GM18502 (cell line): Measurements from ENCODE around the gene BUD23.

Source experiments
- ATAC-seq: cut with Tn5 transposase; IDR thresholded peaks from one replicate; pipeline ENCODE4 v1.9.1; 2021; ENCODE audit warnings: mild to moderate bottlenecking; ENCODE audit not compliant: unreplicated experiment, poor library complexity

Gene BUD23

DNA sequence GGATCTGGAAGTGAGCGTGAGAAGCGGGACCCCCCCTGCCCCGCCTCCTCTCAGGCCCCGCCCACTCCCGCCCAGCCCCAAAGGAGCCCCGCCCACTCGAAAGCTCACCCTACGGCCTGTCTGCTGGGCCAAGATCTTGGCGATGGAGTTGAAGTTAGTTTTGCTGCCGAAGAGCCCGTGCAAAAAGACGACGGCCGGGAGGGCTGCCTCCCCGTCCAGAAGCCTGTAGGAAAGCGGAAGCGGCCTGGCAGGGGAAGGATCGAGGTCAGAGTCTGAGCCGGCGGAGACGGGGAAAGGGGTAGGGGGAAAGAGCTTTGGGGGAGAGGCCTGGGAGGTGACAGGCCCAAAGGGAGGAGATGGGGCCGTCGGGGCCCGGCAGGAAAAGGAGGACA, 54.8 kb downstream of the BUD23 start:
- ATAC-seq: peak; percentile 9

DNA sequence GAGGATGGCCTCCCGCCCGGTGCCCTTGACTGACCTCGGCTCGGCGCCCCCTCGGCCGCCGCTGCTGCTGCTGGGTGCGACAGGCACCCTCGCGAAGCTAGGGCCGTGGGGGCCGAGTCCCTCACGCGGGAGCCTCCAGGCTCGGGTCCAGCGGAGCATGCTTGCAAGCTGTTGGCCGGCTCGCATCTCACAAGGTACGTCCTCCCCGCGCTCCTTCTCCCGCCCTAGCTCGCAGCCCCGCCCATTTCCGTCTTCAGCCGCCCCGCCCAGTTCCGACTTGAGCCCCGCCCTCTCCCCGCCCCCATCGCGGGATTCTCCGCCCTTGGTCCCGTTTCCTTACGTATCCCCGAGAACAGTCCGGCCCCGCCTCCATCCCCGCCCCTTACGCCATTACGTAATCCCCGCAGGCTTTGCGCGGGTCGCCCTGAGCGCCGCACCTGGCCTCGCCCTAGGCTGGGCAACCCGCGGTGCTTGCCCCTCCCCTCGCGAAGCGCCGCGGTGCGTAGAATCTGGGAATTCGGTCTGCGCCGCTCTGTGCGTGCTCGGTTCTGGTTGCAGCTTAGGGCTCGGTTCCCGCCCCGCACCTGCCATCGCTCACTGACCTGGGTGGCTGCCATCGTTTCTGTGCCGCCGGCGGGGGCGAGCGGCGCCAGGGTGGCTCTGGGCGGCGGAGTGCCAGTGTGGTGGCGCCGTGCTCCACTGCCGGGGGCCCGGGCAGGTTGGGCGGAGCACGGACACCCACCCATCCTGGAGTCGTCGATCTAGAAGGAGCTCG, 55.4 kb downstream of the BUD23 start, which contains the start of gene ABHD11:
TSS of gene ABHD11 (minus strand) at position 191 of the 775 bp plus-strand sequence. CDS start at position 159, 32 bp downstream.
- peak; percentile 89 for ATAC-seq

DNA sequence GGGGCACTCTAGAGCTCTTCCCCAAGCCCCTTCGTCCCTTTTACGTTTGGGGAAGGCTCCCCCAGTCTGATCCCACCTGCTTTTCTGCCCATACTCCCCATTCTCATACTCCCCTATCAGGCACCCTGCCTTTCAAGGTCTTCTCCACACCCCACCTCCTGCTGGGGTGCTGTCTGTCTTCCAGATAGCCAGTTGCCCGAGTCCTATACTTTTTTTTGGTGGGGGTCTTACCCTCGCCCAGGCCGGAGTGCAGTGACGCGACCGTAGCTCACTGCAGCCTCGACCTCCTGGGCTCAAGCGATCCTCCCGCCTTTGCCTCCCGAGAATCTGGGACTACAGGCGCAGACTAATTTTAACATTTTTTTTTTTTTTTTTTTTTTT, 56.0 kb downstream of the BUD23 start:
- ATAC-seq: peak; percentile 7

DNA sequence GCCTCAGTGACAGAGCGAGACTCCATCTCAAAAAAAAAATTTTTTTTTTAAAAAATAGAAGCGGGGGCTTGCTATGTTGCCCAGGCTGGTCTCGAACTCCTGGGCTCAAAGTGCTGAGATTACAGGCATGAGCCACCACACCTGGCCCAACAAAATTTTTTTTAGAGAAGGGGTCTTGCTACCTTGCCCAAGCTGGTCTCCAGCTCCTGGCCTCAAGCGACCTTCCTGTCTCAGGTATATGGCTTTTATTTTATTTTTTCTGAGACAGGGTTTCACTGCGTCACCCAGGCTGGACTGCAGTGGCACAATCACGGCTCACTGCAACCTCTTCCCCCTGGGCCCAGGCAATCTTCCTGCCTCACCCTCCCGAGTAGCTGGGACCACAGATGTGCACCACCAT, 56.8 kb downstream of the BUD23 start:
- no peak for ATAC-seq

DNA sequence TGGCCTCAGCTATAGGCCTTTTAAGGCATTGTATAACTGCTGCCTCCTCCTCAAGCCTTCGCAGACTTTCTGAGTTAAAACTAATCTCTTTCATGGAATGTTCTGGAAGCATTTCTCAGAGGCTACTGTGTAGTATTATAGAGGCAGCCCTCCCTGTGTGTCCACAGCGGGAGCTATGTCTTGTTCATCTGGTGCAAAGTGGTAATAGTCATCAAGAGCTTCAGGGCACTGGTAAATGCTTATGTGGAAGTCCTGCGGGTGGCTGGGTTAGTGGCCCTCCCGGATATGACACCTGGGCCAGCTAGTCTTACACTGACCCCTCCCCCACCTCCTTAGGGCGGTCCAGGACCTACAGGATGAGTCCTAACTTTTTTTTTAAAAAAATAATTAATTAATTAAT, 57.4 kb downstream of the BUD23 start:
- no peak for ATAC-seq

DNA sequence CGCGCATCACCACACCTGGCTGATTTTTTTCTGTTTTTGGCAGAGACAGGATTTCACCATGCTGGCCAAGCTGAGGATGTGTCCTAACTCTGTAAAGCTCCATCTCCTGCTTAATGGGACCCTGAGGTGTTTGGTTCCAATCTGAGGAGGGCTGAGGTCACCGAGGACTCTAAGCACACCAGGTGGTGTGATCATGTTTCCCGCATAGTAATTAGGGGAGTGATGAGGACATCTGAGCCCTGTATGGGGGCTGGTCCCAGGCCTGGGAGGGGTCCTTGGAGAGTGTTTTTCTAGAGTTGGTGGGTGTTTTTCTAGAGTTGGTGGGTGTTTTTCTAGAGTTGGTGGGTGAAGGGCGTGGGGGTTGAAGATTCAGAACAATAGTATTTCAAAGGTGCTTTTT, 58.2 kb downstream of the BUD23 start:
- no peak for ATAC-seq

DNA sequence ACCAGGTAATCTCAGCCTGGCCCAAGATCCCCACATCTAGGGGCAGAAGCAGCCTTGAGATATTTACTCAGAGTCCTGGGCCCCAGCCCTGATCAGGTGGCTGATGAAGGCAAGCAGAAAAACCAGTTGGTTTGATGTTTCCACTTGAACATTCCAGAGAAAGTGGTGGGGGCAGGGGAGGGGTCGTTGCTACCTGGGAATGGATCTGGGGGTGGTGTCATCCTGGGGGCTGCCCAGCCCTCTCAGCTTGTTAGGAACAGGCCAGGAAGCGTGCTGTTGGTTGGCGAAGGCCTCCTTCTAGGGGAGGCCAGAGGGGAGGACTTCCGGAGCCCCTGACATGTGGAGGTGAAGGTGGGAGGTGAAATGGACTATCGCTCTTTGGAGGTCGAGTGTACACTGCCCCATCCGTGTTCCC, 58.9 kb downstream of the BUD23 start:
- ATAC-seq: no peak

DNA sequence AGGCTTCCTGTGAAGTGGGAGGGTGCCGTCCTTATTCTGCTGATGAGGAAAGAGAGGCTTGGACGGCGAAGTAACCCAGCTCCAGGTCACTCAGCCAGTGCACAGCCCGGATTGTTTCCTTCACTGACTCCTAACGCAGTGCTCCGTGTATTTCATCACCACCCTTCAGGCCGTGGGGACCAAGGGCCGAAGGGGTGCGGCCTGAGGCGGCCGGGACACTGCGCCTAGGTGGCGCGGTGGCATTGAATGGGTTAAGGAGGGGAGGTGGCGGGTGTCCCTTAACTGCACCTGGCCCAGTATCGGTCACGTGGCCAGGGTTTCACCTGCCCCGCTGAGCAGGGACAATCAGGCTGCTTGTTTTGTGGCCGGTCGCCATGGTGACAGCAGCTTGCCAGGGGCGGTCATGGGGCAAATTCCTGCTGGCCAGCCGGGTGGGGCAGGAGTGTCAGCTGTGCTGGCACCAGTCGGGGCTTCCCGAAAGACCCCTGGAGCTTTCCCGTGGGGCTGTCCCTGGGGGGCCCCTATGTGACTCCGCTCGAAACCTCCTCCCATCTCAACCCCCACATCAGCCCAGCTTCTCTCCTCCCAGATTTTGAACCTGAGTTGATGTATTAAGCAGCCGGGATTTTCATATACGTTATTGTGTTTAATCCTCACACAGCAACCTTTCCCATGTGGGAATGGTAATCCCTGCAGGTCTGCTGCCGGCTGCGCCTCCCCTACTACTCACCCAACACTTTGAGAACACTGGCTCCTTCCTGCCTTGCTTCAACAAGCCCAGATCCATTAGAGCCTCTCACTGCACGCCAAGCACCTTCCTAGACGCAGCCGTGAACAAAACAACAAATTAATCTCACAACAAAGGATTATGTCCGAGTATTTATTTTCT, 59.6 kb downstream of the BUD23 start:
- ATAC-seq: no peak

DNA sequence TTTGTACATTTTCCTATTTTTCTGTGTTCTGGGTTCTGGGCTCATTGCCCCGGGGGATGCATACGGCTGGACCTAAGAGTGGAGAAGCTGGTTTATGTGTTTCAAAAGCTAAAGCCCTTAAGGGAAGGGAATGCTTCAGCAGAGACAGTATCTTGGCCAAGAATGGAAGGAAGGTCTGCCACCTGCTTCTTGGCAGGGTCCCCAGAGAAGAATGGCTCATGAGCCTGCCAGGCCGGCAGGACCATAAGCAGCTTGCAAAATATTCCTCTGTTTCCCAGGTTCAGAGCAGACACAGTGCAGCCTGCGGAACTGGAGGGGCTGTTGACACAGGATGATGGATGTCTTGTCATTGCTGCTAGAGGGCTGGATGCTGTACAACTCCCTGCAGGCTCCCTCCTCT, 63.0 kb downstream of the BUD23 start:
- ATAC-seq: no peak
